ENCODE measurements around the gene NFIL3.
"Not testable (repeated sequence)": the region's sequence is repeated elsewhere in the genome, so short reads cannot be mapped to it uniquely, and the experiment has no call there.

NFIL3 gene

DNA sequence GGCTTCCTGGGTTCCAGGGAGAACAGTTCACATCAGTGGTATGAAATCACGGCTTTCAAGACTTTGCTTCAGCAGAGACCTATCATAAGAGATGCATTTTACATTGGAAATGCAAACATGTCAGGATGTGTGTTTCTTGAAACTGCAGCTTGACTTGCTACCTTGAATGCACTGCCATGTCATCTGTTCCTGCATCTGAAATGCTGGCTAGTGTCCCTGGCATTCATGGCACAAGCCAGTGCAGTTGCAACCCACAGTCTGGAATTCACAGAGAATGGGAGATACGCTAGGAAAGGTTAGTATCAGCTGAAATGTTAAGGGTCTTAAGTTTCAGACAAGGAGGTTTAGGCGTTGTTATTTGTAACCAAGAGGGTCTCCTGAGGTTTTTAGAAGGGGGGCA, 24.7 kb downstream of the NFIL3 start:
- Histone ChIP-seq H3K9ac (no peak overlapping the region), H3K4me1 (no peaks in the 10 kb centered on the region), H3K4me2 (no peak overlapping the region), H3K27ac (no peak overlapping the region), H3K4me3 (no peak overlapping the region), H3K27me3 (no peaks in the 10 kb centered on the region), H4K20me1 (no peaks in the 10 kb centered on the region), H3K36me3 (no peaks in the 10 kb centered on the region), H3K9me3 (no peaks in the 10 kb centered on the region)
- TF ChIP-seq Cebpa-rat (IDR thresholded peaks at IDR 0.05): no peak

DNA sequence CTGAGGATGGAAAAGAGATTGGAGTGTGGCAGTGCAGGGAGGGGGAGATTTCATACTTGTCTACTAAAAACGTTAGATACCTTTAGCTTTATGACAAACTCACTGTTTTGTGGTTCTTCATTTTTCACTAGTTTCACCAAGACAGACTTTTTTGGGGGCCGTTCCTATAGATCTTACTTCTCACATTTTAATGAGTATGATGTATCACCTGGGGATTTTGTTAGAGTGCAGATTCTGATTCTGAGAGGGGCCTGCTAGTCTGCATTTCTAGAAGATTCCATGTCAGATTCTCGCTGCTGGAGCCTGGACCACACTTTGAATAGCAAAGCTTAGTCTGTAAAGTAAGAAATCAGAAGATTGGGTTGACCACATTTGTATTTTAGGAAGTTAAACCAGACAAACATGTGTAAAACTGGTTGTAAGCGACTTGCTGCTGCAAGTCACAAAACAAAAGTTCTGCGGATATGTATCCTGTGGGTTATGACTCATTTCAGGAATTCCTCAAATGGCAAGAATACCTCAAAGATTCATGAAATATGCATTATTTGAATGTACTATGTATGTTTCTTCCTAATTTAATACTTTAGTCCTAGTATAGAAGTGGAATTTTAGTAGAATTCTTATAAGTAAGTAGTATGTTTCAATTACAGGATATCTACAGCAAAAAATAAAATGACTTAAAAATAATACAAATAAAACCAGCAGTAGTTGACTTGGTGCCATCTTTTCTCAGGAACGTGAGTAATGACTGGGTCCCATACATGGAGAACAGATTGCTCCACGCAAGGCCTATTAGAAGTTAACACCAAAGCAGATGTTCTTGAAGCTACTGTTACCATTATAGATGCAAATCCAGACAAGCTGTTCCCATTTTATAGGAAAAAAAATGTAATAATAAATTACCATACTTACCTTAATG, 27.8 kb downstream of the NFIL3 start:
- Histone ChIP-seq H3K36me3 (no peaks in the 10 kb centered on the region), H3K9me3 (no peaks in the 10 kb centered on the region), H3K27ac (no peak overlapping the region), H3K4me3 (no peak overlapping the region), H3K4me2 (no peak overlapping the region), H3K4me1 (no peaks in the 10 kb centered on the region), H3K9ac (no peak overlapping the region), H4K20me1 (no peaks in the 10 kb centered on the region), H3K27me3 (no peaks in the 10 kb centered on the region)
- TF ChIP-seq Cebpa-rat (IDR thresholded peaks at IDR 0.05): no peak

DNA sequence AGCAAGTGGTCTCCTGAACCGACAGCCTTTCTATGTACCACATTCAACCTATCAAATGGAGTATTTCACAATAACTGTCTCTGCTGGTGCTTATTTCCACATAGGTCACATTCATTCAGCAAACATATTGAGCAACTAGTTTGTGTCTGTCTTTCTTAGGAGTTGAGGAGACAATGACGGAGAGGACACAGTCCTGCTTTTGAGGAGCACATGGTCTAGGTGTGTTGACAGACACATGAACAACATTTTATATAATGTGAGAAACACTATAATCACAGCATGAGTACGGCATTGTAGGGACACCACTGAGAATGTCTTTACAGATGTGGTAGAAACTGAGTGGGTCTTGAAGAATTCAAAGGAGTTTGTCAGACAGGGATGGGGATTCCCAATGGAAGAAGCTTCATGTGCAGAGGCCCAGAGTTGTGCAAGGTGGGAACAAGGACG, 28.5 kb downstream of the NFIL3 start:
- no peaks in the 10 kb centered on the region for H3K9me3 ChIP-seq
- no peak for TF ChIP-seq Cebpa-rat (IDR thresholded peaks at IDR 0.05)
- no peak overlapping the region for H3K4me2 ChIP-seq
- H3K9ac ChIP-seq: no peak overlapping the region
- H3K27ac ChIP-seq: no peak overlapping the region
- no peaks in the 10 kb centered on the region for H3K27me3 ChIP-seq
- H3K36me3 ChIP-seq: no peaks in the 10 kb centered on the region
- no peaks in the 10 kb centered on the region for H3K4me1 ChIP-seq
- no peaks in the 10 kb centered on the region for H4K20me1 ChIP-seq
- H3K4me3 ChIP-seq: no peak overlapping the region

DNA sequence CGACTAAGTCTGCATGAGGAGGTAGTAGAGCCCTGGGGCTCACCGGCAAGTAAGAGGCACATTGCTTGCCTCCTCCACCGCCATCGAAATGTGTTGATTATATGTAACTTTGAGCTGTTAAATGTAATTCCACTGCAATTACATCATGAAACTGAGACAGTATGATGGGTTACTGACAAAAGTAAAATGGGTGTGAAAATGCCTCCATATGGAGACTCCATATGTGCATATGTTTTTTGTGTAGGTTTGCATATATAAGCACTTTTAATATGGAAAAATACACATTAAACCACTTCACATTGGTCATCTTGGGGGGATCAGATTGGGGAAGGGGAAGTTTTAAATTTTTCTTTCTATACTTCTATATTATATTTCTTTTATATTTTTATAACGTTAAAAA, 29.8 kb downstream of the NFIL3 start:
- no peak overlapping the region for H3K9ac ChIP-seq
- no peaks in the 10 kb centered on the region for H3K36me3 ChIP-seq
- no peaks in the 10 kb centered on the region for H3K4me1 ChIP-seq
- no peaks in the 10 kb centered on the region for H4K20me1 ChIP-seq
- TF ChIP-seq Cebpa-rat (IDR thresholded peaks at IDR 0.05): no peak
- H3K9me3 ChIP-seq: no peaks in the 10 kb centered on the region; the same call in 1 of the 2 replicates
- H3K4me2 ChIP-seq: no peak overlapping the region
- no peak overlapping the region for H3K27ac ChIP-seq
- H3K4me3 ChIP-seq: no peak overlapping the region
- H3K27me3 ChIP-seq: no peaks in the 10 kb centered on the region

DNA sequence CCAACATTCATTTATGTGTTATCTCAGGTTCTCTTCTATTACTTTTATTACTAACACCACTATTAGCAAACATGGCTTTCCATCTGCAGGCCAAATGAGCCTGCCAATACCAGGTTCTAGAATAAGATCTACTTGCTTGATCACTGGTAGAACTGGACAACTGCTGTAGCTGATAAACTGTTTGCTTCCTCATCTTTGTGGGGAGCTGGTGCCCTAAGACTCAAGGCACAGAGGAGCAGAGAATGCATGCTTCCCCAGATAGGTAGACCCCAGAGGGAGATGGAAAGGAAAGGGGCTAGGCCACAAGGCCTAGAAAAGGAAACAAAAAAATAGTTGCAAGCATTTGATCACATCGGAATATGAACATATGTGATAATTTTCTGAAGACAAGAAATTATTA, 31.2 kb downstream of the NFIL3 start:
- Histone ChIP-seq H3K27ac (no peak overlapping the region), H3K4me2 (no peak overlapping the region), H3K27me3 (no peaks in the 10 kb centered on the region), H3K4me3 (no peak overlapping the region), H3K4me1 (no peaks in the 10 kb centered on the region), H3K9ac (no peak overlapping the region), H3K9me3 (no peaks in the 10 kb centered on the region; the same call in 1 of the 2 replicates), H4K20me1 (no peaks in the 10 kb centered on the region), H3K36me3 (no peaks in the 10 kb centered on the region)
- no peak for TF ChIP-seq Cebpa-rat (IDR thresholded peaks at IDR 0.05)

DNA sequence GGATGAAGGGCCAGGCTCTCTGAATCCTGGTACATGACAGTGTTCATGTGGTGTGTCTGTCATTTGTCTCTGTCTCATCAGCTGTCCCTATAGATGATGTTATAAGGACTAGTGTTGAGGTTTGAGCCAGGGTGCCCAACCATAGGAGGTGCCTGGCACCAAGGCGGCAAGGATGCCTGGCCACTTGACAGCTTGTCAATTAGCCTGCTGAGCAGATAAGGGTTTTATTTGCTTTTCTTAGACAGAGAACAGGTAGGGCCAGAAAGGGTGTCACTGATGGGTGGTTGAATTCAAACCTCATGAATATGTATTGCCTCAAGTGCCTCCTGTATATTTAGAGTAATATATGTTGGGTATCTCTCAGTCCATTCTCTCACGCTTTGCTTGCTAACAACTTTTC, 31.8 kb downstream of the NFIL3 start:
- no peaks in the 10 kb centered on the region; the same call in 1 of the 2 replicates for H3K9me3 ChIP-seq
- no peaks in the 10 kb centered on the region for H3K36me3 ChIP-seq
- no peak overlapping the region for H3K27ac ChIP-seq
- no peaks in the 10 kb centered on the region for H3K4me1 ChIP-seq
- no peak overlapping the region for H3K9ac ChIP-seq
- TF ChIP-seq Cebpa-rat (IDR thresholded peaks at IDR 0.05): no peak
- H3K4me2 ChIP-seq: no peak overlapping the region
- no peak overlapping the region for H3K4me3 ChIP-seq
- H4K20me1 ChIP-seq: no peaks in the 10 kb centered on the region
- no peaks in the 10 kb centered on the region for H3K27me3 ChIP-seq

DNA sequence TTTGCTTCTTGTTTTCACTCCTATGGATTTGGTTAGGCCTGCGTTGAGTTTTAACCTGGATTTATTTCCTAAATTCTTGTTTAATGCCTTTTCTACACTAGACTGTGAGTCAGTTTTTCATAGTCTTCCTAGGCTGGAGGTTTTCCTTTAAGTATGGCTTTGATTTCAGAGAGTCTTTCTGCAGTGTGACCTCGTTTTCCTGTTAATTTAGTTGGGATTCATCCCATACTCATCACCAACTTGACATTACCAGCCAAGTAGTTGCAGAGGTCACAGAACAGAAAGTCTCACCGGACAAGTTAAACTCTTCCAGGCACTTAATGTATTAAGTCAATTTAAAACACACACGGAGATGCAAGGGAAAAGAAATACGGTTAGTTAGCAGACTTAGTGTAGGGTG, 32.2 kb downstream of the NFIL3 start:
- no peaks in the 10 kb centered on the region for H4K20me1 ChIP-seq
- H3K27ac ChIP-seq: no peak overlapping the region
- H3K9ac ChIP-seq: no peak overlapping the region
- no peaks in the 10 kb centered on the region for H3K36me3 ChIP-seq
- no peak overlapping the region for H3K4me2 ChIP-seq
- TF ChIP-seq Cebpa-rat (IDR thresholded peaks at IDR 0.05): no peak
- H3K9me3 ChIP-seq: no peaks in the 10 kb centered on the region; the same call in 1 of the 2 replicates
- H3K4me1 ChIP-seq: no peaks in the 10 kb centered on the region
- no peak overlapping the region for H3K4me3 ChIP-seq
- no peaks in the 10 kb centered on the region for H3K27me3 ChIP-seq

DNA sequence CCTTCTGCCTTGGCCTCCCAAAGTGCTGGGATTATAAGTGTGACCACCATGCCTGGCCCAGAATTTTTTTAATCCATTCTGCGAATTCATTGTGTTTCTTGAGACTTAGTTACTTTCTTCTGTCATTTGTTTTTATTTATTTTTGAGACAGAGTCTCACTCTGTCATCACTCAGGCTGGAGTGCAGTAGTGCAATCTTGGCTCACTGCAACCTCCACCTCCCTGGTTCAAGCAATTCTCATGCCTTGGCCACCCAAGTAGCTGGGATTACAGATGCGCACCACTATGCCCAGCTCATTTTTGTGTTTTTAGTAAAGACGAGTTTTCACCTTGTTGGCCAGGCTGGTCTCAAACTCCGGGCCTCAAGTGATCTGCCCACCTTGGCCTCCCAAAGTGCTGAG, 33.9 kb downstream of the NFIL3 start:
- not testable (repeated sequence) for H3K27me3 ChIP-seq, H3K9ac ChIP-seq, H3K4me2 ChIP-seq, H3K9me3 ChIP-seq, H3K4me3 ChIP-seq, H4K20me1 ChIP-seq, H3K36me3 ChIP-seq, H3K27ac ChIP-seq, H3K4me1 ChIP-seq

DNA sequence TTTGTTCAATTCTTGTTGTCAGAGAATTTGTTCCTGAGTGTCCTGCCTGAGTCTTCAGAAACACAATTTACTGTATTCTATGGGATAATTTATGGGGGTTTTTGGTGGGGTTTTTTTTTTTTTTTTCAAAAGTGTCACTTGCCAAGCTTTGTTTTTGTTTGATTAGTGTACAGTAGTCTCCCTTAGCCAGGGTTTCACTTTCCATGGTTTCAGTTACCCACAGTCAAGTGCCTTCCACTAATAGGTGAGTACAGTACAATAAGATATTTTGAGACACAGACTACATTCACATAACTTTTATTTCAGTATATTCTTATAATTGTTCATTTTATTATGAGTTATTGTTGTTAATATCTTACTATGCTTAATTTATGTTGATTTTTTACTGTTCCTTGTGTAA, 36.9 kb downstream of the NFIL3 start:
- Histone ChIP-seq H4K20me1 (no peaks in the 10 kb centered on the region), H3K4me1 (no peaks in the 10 kb centered on the region), H3K27me3 (no peaks in the 10 kb centered on the region), H3K27ac (no peak overlapping the region), H3K4me2 (no peak overlapping the region), H3K36me3 (no peaks in the 10 kb centered on the region), H3K4me3 (no peak overlapping the region), H3K9me3 (no peaks in the 10 kb centered on the region; the same call in 1 of the 2 replicates), H3K9ac (no peak overlapping the region)
- TF ChIP-seq Cebpa-rat (IDR thresholded peaks at IDR 0.05): no peak

DNA sequence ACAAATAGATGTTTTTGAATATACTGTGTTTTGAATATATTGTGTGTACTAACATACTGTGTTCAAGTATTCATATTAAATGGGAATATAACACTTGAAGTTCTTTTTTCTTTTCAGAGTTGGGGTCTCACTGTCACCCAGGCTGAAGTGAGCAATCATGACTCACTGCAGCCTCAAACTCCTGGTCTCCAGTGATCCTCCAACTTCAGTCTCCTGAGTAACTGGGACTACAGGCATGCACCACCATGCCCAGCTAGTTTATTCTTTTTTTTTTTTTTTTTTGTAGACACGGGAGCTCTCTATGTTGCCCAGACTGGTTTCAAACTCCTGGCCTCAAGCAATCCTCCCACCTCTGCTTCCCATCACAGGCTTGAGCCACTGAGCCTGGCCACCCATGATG, 38.7 kb downstream of the NFIL3 start:
- H3K9me3 ChIP-seq: no peaks in the 10 kb centered on the region; the same call in 1 of the 2 replicates
- no peak overlapping the region for H3K4me3 ChIP-seq
- H3K4me2 ChIP-seq: no peak overlapping the region
- H3K27ac ChIP-seq: no peak overlapping the region
- H3K27me3 ChIP-seq: no peaks in the 10 kb centered on the region
- H3K36me3 ChIP-seq: no peaks in the 10 kb centered on the region
- no peak overlapping the region for H3K9ac ChIP-seq
- no peaks in the 10 kb centered on the region for H4K20me1 ChIP-seq
- TF ChIP-seq Cebpa-rat (IDR thresholded peaks at IDR 0.05): no peak
- no peaks in the 10 kb centered on the region for H3K4me1 ChIP-seq

Measured in BLaER1 (cell line).